SK-N-SH treated with all-trans-retinoic acid at 6 μM for 48 hours (cell line): Measurements from ENCODE around the gene CTDNEP1.

ENCODE experiments used
- ATAC-seq: fragments of 200-7000 bp; cut with Tn5 transposase; 3 replicates; pipeline ENCODE4 v1.9.1; 2020; ENCODE audit warnings: mild to moderate bottlenecking, moderate library complexity
- ARNTL ChIP-seq: fragments of 450-650 bp; formaldehyde crosslinking; IDR thresholded peaks from 2 replicates; pipeline ENCODE4 v1.5.0; 2020; ENCODE audit warnings: low read depth, mild to moderate bottlenecking, moderate library complexity, borderline replicate concordance
- BACH2 ChIP-seq: fragments of 250-450 bp; sonication (Bioruptor Pico); IDR thresholded peaks from 2 replicates; pipeline ENCODE4 v1.9.0; 2021; ENCODE audit warnings: mild to moderate bottlenecking, borderline replicate concordance
- CSDC2 ChIP-seq: fragments of 250-450 bp; sonication (Bioruptor Pico); IDR thresholded peaks from 2 replicates; pipeline ENCODE4 v1.5.0; 2020; ENCODE audit warnings: mild to moderate bottlenecking, moderate library complexity
- ESRRG ChIP-seq: fragments of 250-450 bp; sonication (Bioruptor Pico); IDR thresholded peaks from 2 replicates; pipeline ENCODE4 v1.6.1; 2021; ENCODE audit warnings: mild to moderate bottlenecking
- ISL1 ChIP-seq: fragments of 250-450 bp; sonication (Bioruptor Pico); IDR thresholded peaks from 2 replicates; pipeline ENCODE4 v2.1.2; 2022; ENCODE audit warnings: mild to moderate bottlenecking, moderate library complexity
- OSR1 ChIP-seq: fragments of 250-450 bp; sonication (Bioruptor Pico); IDR thresholded peaks from 2 replicates; pipeline ENCODE4 v1.8.0; 2022; ENCODE audit warnings: moderate library complexity, mild to moderate bottlenecking, inconsistent platforms
- PPARA ChIP-seq: fragments of 250-450 bp; sonication (Bioruptor Pico); IDR thresholded peaks from 2 replicates; pipeline ENCODE4 v1.5.0; 2020; ENCODE audit warnings: mild to moderate bottlenecking, borderline replicate concordance
- RARB ChIP-seq: fragments of 250-450 bp; sonication (Bioruptor Pico); IDR thresholded peaks from 2 replicates; pipeline ENCODE4 v1.8.0; 2021; ENCODE audit warnings: mild to moderate bottlenecking, moderate library complexity
- SNAI2 ChIP-seq: fragments of 250-450 bp; sonication (Bioruptor Pico); IDR thresholded peaks from 2 replicates; pipeline ENCODE4 v1.5.0; 2020; ENCODE audit warnings: mild to moderate bottlenecking, moderate library complexity
- TCF4 ChIP-seq: fragments of 250-450 bp; sonication (Bioruptor Pico); IDR thresholded peaks from 2 replicates; pipeline ENCODE4 v1.8.0; 2021; ENCODE audit warnings: mild to moderate bottlenecking, moderate library complexity, borderline replicate concordance
- TOX ChIP-seq: fragments of 250-450 bp; sonication (Bioruptor Pico); IDR thresholded peaks from 2 replicates; pipeline ENCODE4 v1.8.0; 2021; ENCODE audit warnings: mild to moderate bottlenecking, moderate library complexity, borderline replicate concordance
- ZFP30 ChIP-seq: fragments of 450-650 bp; formaldehyde crosslinking; IDR thresholded peaks from 2 replicates; pipeline ENCODE4 v1.5.0; 2022; ENCODE audit warnings: mild to moderate bottlenecking, moderate library complexity
- ZNF565 ChIP-seq: fragments of 450-650 bp; formaldehyde crosslinking; conservative IDR thresholded peaks from 2 replicates; pipeline ENCODE4 v1.5.0; 2020; ENCODE audit warnings: low read depth, mild to moderate bottlenecking, moderate library complexity
- ZNF70 ChIP-seq: fragments of 450-650 bp; formaldehyde crosslinking; IDR thresholded peaks from 2 replicates; pipeline ENCODE4 v1.5.0; 2020; ENCODE audit warnings: mild to moderate bottlenecking, moderate library complexity
- TF ChIP-seq, protein P1 (sequence below): fragments of 250-450 bp; sonication (Bioruptor Pico); IDR thresholded peaks from 2 replicates; pipeline ENCODE4 v1.5.1; 2020; ENCODE audit warnings: low read depth, mild to moderate bottlenecking, moderate library complexity
- TF ChIP-seq, protein P2 (sequence below): fragments of 250-450 bp; sonication (Bioruptor Pico); IDR thresholded peaks from 2 replicates; pipeline ENCODE4 v1.8.0; 2020; ENCODE audit warnings: mild to moderate bottlenecking, moderate library complexity, borderline replicate concordance
- TF ChIP-seq, protein P3 (sequence below): fragments of 250-450 bp; sonication (Bioruptor Pico); IDR thresholded peaks from 2 replicates; pipeline ENCODE4 v1.8.0; 2021; ENCODE audit warnings: low read depth, mild to moderate bottlenecking, moderate library complexity, borderline replicate concordance
- TF ChIP-seq, protein P4 (sequence below): fragments of 250-450 bp; sonication (Bioruptor Pico); IDR thresholded peaks from 2 replicates; pipeline ENCODE4 v1.5.0; 2020; ENCODE audit warnings: mild to moderate bottlenecking, moderate library complexity

CTDNEP1 gene

DNA sequence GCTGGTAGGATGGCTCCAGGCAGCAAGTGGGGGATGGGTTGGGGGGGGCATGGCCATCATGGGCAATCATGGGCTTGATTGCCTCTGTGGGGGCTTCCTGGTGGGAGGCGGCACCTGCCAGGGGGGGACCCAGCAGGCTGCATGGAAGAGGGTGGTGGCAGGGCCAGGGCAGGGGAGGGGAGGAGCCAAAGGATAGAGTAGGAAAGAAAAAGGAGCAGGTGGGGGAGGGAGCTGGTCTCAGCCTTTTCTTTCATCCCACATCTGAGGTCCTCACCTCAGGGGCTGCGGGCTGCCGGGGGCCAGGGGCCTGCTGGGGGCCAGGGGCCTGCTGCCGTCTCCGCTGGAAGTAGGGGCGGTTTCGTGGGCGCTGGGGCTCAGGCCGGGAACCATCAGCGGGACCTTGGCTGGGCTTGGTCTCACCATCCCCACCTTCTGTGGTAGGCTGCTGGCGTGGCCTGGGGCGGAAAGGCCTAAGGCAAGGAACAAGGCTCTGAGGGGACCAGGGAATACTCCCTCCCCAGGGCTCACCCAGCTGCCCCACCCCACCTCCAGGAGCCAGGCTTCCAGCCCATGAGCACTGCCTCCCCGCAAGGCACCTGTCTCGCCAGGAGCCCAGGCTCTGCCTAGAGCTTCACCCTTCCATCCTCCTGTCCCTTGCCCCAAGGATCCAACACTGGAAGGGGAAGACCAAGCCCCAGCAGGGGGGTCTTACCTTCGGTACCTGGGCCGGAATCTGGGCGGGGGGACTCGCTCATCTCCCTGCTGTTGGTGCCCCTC is 37.9 kb upstream of the CTDNEP1 start:
- no peak for TF ChIP-seq ISL1 (CRISPR knock-in tag)
- TF ChIP-seq ZNF70 (CRISPR knock-in tag), result no peak
- no peak for TF ChIP-seq CSDC2
- TF ChIP-seq ARNTL (CRISPR knock-in tag), result no peak
- no peak for TF ChIP-seq PPARA (CRISPR knock-in tag)
- TF ChIP-seq, protein P1, sequence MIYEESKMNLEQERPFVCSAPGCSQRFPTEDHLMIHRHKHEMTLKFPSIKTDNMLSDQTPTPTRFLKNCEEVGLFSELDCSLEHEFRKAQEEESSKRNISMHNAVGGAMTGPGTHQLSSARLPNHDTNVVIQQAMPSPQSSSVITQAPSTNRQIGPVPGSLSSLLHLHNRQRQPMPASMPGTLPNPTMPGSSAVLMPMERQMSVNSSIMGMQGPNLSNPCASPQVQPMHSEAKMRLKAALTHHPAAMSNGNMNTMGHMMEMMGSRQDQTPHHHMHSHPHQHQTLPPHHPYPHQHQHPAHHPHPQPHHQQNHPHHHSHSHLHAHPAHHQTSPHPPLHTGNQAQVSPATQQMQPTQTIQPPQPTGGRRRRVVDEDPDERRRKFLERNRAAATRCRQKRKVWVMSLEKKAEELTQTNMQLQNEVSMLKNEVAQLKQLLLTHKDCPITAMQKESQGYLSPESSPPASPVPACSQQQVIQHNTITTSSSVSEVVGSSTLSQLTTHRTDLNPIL (CRISPR knock-in tag), result no peak
- no peak for ATAC-seq

DNA sequence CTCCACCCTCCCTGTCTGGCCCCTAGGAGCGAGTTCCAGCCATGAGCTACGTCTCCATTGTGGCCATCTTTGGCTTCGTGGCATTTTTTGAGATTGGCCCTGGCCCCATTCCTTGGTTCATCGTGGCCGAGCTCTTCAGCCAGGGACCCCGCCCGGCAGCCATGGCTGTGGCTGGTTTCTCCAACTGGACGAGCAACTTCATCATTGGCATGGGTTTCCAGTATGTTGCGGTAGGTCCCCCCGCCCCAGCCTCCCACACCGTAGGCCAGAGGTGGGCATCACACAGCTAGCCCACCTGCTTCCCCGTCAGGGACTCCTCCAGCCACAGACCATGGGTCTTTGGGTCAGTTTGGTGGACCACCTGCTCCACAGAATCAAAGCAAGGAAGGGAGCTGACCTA is 34.1 kb upstream of the CTDNEP1 start:
- no peak for TF ChIP-seq CSDC2
- ATAC-seq, result no peak

DNA sequence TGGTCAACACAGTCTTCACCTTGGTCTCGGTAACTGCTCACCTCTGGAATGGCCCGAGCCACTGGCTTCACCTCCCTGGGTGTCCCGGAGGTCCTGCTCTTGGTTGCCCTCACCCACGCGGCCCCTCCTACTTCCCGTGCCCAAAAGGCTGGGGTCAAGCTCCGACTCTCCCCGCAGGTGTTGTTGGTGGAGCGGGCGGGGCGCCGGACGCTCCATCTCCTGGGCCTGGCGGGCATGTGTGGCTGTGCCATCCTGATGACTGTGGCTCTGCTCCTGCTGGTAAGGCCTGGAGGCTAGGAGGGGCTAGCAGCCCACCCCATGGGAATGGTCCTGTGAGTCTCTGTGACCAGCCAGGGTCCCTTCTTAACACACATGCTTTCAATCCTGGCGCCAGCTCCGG is 33.4 kb upstream of the CTDNEP1 start:
- TF ChIP-seq TCF4, result no peak
- no peak for TF ChIP-seq SNAI2 (CRISPR knock-in tag)
- TF ChIP-seq ZNF565 (CRISPR knock-in tag), result no peak
- TF ChIP-seq OSR1, result no peak
- no peak for TF ChIP-seq ISL1 (CRISPR knock-in tag)
- TF ChIP-seq PPARA (CRISPR knock-in tag), result no peak
- TF ChIP-seq CSDC2, result no peak
- TF ChIP-seq ARNTL (CRISPR knock-in tag), result no peak
- TF ChIP-seq, protein P2, sequence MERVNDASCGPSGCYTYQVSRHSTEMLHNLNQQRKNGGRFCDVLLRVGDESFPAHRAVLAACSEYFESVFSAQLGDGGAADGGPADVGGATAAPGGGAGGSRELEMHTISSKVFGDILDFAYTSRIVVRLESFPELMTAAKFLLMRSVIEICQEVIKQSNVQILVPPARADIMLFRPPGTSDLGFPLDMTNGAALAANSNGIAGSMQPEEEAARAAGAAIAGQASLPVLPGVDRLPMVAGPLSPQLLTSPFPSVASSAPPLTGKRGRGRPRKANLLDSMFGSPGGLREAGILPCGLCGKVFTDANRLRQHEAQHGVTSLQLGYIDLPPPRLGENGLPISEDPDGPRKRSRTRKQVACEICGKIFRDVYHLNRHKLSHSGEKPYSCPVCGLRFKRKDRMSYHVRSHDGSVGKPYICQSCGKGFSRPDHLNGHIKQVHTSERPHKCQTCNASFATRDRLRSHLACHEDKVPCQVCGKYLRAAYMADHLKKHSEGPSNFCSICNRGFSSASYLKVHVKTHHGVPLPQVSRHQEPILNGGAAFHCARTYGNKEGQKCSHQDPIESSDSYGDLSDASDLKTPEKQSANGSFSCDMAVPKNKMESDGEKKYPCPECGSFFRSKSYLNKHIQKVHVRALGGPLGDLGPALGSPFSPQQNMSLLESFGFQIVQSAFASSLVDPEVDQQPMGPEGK (CRISPR knock-in tag), result no peak
- TF ChIP-seq RARB, result no peak
- TF ChIP-seq, protein P3, sequence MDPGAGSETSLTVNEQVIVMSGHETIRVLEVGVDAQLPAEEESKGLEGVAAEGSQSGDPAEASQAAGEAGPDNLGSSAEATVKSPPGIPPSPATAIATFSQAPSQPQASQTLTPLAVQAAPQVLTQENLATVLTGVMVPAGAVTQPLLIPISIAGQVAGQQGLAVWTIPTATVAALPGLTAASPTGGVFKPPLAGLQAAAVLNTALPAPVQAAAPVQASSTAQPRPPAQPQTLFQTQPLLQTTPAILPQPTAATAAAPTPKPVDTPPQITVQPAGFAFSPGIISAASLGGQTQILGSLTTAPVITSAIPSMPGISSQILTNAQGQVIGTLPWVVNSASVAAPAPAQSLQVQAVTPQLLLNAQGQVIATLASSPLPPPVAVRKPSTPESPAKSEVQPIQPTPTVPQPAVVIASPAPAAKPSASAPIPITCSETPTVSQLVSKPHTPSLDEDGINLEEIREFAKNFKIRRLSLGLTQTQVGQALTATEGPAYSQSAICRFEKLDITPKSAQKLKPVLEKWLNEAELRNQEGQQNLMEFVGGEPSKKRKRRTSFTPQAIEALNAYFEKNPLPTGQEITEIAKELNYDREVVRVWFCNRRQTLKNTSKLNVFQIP (CRISPR knock-in tag), result no peak
- TF ChIP-seq, protein P4, sequence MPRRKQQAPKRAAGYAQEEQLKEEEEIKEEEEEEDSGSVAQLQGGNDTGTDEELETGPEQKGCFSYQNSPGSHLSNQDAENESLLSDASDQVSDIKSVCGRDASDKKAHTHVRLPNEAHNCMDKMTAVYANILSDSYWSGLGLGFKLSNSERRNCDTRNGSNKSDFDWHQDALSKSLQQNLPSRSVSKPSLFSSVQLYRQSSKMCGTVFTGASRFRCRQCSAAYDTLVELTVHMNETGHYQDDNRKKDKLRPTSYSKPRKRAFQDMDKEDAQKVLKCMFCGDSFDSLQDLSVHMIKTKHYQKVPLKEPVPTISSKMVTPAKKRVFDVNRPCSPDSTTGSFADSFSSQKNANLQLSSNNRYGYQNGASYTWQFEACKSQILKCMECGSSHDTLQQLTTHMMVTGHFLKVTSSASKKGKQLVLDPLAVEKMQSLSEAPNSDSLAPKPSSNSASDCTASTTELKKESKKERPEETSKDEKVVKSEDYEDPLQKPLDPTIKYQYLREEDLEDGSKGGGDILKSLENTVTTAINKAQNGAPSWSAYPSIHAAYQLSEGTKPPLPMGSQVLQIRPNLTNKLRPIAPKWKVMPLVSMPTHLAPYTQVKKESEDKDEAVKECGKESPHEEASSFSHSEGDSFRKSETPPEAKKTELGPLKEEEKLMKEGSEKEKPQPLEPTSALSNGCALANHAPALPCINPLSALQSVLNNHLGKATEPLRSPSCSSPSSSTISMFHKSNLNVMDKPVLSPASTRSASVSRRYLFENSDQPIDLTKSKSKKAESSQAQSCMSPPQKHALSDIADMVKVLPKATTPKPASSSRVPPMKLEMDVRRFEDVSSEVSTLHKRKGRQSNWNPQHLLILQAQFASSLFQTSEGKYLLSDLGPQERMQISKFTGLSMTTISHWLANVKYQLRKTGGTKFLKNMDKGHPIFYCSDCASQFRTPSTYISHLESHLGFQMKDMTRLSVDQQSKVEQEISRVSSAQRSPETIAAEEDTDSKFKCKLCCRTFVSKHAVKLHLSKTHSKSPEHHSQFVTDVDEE (CRISPR knock-in tag), result no peak
- no peak for TF ChIP-seq BACH2 (CRISPR knock-in tag)
- TF ChIP-seq ZFP30 (CRISPR knock-in tag), result no peak
- no peak for ATAC-seq

DNA sequence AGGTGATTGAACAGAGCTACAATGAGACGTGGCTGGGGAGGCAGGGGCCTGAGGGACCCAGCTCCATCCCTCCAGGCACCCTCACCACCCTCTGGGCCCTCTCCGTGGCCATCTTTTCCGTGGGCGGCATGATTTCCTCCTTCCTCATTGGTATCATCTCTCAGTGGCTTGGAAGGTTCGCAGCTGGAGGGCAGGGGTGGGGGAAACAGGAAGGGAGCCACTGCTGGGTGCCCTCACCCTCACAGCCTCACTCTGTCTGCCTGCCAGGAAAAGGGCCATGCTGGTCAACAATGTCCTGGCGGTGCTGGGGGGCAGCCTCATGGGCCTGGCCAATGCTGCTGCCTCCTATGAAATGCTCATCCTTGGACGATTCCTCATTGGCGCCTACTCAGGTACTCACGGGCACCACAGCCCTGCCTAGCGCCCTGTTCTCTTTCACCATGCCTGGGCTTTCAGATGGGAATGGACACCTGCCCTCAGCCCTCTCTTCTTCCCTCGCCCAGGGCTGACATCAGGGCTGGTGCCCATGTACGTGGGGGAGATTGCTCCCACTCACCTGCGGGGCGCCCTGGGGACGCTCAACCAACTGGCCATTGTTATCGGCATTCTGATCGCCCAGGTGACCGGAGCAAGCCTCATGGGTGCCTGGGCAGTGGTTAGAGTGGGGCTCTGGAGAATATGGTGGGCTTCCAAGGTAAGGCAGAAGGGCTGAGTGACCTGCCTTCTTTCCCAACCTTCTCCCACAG is 32.1 kb upstream of the CTDNEP1 start:
- TF ChIP-seq TOX (no peak), CSDC2 (no peak), ESRRG (CRISPR knock-in tag) (no peak), ARNTL (CRISPR knock-in tag) (no peak), ZFP30 (CRISPR knock-in tag) (no peak)
- ATAC-seq, result no peak
